Kidney epithelial cell (primary cell): ENCODE data around the gene GALR3. TPM values are rescaled to one million over a fixed set of nuclear protein-coding genes. Genes with fewer than 3 reads are reported as not detected.
A peak's percentile ranks its signal among the peaks of the same experiment; 100 is the strongest.

Source experiments
- DNase-seq: peaks from one replicate; pipeline ENCODE4 v3.0.0-alpha.2; 2010; ENCODE audit warnings: low read depth
- H3K27me3 ChIP-seq: 2 replicates; pipeline ENCODE4 v1.6.0; 2011; ENCODE audit warnings: low read length; ENCODE audit not compliant: control insufficient read depth, insufficient read depth
- H3K36me3 ChIP-seq: 2 replicates; pipeline ENCODE4 v1.5.1; 2011; ENCODE audit warnings: low read length; ENCODE audit not compliant: control insufficient read depth, insufficient read depth
- H3K4me3 ChIP-seq: 2 replicates; pipeline ENCODE4 v1.5.1; 2011; ENCODE audit warnings: low read depth, mild to moderate bottlenecking, control low read depth, low read length
- total RNA-seq: library from RNA; depleted of rRNA; stranded (reverse); fragments of >200 nt; gene quantifications from 2 replicates; pipeline ENCODE4 v1.2.3, GENCODE V29; 2015
- TF ChIP-seq, protein P1 (sequence below): IDR thresholded peaks from 2 replicates; pipeline ENCODE4 v1.5.1; 2011; ENCODE audit warnings: mild to moderate bottlenecking, moderate library complexity, low read length, control low read depth, inconsistent platforms; ENCODE audit not compliant: insufficient read depth, poor library complexity, severe bottlenecking

Gene GALR3
- total RNA-seq, 1 donor from 2014 or later = not detected

DNA sequence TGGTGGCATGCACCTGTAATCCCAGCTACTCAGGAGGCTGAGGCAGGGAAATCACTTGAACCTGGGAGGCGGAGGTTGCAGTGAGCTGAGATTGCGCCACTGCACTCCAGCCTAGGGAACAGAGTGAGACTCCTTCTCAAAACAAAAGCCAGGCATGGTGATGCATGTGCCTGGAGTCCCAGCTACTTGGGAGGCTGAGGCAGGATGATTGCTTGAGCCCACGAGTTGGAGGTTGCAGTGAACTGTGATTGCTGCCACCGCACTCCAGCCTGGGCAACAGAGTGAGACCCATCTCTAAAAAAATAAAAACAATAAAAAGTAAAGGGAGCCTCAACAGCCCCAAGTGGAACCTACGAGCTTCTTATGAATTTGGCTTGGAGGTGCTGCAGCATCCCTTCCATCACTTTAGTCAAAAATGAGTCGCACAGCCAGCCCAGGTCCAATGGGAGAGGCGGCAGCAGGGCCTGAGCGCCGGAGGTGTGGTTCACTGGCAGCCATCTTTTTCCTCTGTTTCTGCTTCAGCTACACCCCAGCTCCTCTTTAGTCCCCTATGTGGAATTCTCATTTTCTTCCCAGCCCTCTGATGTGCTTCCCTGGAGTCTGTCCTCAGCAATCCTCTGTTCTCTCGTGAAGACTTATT is 44.7 kb upstream of the GALR3 start:
- Histone ChIP-seq H3K4me3 (no peak overlapping the region), H3K27me3 (no peaks in the 10 kb centered on the region)
- no peak for DNase-seq

DNA sequence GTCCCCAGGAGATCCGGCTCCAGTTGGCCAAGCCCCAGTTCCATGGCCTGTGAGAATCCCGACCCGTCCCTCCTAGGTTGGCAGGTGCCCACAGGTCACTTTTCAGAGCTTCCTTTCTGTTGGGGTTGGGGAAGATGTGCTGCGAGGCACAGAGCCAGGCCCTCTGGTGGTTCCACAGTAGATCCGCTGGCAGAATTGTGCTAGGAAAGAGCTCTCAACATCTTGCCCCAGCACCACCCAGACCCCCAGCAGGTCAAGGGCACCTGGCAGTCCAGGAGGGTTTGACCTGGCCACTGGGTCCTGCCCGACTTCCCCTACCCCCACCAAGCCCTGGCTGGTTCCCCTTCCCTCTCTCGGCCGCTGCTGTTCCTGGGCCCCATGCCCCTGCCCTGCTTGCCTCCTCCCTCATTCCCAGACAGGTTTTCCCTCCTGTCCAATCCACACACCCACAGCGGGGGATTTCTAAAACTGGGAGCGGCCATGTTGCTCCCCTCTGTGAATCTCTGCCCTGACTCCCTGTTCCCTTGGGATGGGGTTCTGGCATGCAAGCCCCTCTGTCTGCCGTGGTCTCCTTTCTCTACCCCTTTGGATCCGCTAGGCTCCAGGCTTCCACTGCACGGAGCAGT is 41.6 kb upstream of the GALR3 start:
- Histone ChIP-seq H3K36me3 (no peaks in the 10 kb centered on the region), H3K27me3 (no peaks in the 10 kb centered on the region), H3K4me3 (no peak overlapping the region)
- TF ChIP-seq, protein P1, sequence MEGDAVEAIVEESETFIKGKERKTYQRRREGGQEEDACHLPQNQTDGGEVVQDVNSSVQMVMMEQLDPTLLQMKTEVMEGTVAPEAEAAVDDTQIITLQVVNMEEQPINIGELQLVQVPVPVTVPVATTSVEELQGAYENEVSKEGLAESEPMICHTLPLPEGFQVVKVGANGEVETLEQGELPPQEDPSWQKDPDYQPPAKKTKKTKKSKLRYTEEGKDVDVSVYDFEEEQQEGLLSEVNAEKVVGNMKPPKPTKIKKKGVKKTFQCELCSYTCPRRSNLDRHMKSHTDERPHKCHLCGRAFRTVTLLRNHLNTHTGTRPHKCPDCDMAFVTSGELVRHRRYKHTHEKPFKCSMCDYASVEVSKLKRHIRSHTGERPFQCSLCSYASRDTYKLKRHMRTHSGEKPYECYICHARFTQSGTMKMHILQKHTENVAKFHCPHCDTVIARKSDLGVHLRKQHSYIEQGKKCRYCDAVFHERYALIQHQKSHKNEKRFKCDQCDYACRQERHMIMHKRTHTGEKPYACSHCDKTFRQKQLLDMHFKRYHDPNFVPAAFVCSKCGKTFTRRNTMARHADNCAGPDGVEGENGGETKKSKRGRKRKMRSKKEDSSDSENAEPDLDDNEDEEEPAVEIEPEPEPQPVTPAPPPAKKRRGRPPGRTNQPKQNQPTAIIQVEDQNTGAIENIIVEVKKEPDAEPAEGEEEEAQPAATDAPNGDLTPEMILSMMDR = no peak
- DNase-seq = no peak

More for the DNA sequence above, 44.7 kb upstream of the GALR3 start:
- no peaks in the 10 kb centered on the region for H3K36me3 ChIP-seq
- TF ChIP-seq, protein P1 = no peak

DNA sequence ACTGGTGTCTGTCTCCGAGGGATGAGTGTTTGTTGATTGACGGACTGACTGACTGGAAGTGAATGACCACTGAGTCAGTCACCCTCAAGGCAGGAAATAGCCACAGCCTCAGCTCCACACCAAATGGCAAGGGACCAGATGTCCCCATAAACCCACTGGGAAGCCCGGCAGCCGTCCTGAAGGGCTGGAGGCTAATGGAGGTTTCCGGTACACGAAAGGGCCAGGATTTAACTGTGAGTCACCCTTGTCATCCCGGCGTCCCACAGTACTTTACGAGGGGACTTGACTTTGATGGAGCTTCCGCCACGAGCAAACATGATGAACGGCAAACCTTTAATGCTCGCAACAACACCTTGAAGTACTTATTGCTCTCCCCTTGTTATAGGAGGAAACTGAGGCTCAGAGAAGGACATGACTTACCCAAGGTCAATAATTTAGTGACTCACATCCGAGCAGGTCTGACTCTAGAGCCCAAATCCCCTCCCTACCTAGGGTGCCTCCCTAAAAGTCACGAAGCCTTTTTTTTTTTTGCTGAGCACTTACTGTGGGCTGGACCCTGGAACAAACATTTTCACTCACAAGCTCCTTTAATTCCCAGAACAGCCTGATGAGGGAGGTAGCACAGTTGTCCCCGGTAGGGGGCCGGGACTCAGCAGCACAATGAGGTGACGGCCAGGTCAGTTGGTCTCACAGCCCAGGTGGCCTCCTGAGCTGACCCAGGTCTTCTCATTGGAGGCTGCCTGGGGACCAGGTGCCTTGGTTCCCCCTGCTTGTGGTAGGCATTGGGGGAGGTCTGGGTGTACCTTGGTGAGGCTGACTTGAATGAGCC is 40.6 kb upstream of the GALR3 start:
- TF ChIP-seq, protein P1 = peak; percentile 15
- Histone ChIP-seq H3K36me3 (no peaks in the 10 kb centered on the region), H3K27me3 (no peaks in the 10 kb centered on the region), H3K4me3 (no peak overlapping the region)
- no peak for DNase-seq

DNA sequence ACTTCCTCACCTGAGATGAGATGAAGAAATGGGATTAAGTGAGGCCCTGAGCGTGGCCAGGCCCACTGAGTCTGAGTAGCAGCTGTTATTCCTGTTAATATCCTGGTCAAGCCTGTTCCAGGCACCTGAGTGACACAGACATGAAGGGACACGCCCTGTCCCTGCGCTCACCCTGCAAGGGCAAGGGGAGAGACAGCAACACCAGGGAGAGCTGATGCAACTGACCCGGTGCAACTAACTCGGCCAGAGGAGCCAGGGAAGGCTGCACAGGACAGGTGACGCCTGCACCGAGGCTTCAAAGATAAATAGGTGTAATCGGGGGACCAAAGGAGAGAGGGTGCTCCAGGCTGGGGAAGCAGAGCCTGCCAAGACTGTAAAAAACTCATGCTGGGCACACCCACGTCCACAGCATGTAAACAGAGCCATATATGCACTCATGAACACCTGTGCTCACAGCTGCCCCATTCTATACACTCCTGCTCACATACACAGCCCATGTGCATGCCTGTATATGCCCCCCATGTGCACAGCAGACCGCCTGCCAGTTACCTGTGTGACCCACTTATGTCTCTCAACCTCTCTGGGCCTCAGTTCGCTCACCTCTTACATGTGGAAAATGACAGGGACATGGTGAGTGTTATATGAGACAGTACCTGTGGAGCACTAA is 38.2 kb upstream of the GALR3 start:
- Histone ChIP-seq H3K36me3 (no peaks in the 10 kb centered on the region), H3K4me3 (no peak overlapping the region), H3K27me3 (no peaks in the 10 kb centered on the region)
- DNase-seq = no peak
- TF ChIP-seq, protein P1 = no peak

DNA sequence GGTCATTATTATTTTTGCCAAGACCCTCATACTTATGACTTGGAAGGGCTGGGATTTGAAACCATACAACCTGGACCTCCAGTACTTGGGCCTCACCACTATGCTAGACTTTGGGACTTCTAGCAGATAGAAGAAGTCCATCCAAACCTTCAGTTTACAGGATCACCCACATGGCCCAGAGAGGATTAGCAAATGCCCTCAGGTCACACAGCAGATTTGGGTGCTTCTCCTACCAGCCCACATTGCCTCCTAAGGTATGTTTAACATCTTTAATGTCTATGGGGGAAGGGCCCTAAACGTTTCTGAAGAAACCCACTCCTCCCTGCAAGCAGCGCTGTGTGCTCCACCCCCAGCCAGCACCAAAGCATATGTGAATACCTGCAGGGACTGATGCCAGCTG is 32.9 kb upstream of the GALR3 start:
- TF ChIP-seq, protein P1 = no peak
- H3K4me3 ChIP-seq = no peak overlapping the region
- no peaks in the 10 kb centered on the region for H3K36me3 ChIP-seq
- H3K27me3 ChIP-seq = no peaks in the 10 kb centered on the region
- no peak for DNase-seq
